Kidney tubule cell (primary cell): ENCODE results near the gene EIF3K.
A peak's percentile ranks its signal among the peaks of the same experiment; 100 is the strongest.

Source experiments
- DNase-seq: peaks from one replicate; pipeline ENCODE4 v3.0.0-alpha.2; 2018; ENCODE audit warnings: low spot score

Gene EIF3K

DNA sequence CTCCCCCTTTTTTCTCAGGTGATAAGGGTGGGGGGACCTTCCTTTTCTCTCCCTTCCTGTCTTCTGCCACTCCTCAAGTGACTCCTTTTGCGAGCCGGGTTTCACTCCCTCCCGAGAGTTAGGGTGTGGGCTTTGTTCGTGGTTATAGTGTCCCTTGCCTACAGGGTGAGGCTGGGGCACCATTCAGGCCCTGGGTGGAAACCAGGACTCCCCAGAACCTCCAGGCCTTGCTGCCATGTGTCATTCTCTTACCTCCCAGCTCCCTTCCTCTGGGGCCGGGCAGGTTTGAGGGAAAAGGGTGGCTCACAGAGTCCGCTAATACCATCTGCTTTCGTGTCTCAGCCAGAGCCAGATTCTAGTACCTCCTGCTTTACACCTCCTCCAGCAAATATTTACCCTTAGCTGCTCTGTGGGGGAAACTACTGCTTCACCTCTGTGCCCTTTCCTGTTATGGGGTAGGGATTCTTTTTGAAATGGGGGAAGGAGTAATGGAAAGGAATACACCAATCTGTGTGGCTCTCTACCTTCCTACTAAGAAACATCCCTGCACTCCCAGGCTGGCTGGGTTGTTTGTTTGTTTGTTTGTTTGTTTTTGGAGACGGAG lies 31.3 kb downstream of the EIF3K start:
- DNase-seq, result no peak

DNA sequence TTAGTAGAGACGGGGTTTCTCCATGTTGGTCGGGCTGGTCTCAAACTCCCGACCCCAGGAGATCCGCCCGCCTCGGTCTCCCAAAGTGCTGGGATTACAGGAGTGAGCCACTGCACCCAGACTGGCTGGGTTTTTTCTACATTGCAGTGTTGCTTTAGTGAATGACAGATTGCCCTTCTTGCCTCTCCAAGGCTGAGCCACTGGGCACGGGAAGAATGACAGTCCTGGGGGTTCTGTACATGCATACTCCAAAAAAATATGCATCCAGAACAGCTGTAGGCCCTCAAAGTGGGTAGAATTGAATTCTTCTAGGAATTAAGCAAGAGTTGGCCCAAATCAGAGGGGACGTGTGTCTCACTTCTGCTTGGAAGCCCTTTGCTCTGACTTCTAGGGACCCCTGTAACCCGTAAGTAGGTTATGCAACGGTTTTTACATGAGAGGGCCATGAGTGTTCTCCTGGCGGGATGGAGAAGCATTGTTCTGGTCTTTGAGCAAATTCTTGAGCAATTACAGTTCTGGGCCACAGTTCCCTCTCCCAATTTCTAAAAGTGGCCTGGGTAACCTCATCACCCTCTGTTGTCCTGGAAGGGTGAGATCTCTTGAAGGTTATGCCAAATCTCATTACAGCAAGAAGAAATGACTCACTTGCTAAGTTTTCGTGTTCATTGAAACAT lies 32.1 kb downstream of the EIF3K start:
- DNase-seq, result peak; percentile 85

DNA sequence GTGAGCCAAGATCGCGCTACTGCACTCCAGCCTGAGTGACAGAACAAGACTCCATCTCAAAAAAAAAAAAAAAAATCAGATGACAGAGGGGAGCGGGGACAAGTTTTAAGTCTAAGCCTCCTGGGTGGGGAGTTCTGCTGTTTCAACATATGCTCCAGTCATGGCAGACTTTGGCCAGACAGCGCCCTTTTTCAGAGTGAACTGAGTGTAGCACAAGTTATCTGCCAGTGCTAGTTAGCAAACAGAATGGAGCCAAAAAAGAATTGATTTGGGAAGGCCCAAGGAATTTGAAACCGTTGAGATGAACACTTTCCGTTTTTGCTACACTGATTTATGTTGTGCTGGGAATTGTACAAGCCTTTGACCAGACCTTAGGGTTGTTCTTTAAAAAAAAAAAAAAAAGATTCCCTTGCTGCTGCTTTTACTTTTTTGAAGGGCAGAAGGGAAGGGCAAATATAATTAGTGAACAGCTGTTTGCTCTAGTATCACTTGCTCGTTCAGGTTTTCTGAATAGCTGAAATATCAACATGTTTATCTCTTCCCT lies 34.1 kb downstream of the EIF3K start:
- peak; percentile 38 for DNase-seq

DNA sequence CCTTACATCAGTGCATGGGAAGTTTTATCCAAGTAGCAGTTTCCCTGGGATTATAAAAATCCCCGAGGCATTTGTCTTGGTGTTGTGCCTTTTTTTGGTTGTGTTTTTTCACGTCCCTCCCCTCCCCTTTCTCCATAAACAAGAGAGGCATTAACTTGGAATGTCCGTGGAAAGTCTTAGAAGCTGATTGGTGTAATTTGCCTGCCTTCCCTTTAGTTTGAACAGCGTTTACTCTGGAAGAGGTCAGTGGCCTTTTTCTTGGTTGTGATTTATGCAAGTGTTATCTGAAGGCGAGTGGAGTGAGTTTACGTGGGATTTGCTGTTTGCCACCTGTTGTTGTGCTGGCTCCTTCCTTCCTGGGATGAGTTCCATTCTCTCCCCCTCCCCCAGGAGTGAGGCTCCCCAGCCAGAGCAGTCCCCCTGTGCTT lies 35.7 kb downstream of the EIF3K start:
- DNase-seq, result peak; percentile 26

DNA sequence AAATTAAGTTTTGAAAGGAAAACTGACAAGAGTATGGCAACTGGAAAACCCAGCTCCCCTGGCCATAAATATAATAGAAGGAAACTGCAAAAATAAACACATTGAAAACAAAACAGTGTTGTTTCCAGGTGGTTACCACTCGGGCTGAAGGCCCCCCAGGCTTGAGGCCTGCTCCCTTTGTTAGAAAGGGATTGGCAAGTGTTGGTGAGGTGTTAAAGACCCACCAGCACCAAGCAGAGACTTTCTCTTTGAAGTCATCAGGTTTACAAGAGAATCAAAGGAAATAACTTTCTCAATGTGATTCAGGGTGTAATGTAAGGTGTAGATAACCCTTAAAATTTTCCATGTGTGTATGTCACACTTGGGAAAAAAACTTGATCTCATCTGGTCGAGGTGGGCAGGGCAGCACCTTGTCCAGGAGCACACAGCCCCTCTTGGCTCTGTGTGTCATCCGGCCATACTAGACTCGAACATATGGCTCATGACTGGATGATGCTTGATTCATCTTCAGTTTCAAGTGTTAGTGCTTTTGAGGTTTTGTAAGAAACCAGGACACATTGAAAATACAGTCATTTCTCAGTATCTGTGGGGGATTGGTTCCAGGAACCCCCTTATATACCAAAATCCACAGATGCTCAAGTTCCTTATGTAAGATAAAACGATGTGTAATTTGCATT lies 36.3 kb downstream of the EIF3K start:
- peak; percentile 68 for DNase-seq

DNA sequence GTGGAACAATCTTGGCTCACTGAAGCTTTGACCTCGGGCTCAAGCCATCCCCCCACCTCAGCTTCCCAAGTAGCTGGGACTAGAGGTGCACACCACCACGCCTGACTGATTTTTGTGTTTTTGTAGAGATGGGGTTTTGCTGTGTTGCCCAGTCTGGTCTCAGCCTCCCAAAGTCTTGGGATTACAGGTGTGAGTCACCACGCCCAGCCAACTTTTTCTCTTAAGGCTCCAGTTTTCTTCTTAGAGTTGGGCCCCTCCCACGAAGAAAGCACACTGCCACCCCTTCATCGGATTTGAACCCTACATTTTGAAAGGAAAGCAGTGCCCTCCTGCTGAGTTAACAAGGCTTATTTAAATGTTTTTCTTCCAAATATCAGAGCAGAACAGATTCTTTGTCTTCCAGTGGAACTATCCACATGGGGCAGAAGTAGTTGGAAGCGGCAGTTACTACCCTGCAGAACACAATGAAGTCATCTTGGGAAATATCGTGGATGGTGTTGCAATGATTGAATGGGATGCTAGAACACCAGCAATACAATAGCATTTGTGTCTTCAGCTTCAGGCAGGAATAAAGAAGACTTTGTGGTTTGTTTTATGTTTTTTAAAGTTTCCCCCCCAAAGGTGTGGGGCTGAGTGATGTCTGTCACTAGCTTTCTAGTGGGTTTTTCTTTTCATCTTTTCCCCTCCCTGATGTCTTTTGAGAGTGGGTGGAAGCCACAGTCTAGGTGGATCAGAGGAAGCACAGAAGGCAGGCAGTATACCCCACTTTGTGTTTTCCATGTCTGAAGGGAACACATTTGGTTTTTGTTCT lies 37.4 kb downstream of the EIF3K start:
- peak; percentile 70 for DNase-seq

DNA sequence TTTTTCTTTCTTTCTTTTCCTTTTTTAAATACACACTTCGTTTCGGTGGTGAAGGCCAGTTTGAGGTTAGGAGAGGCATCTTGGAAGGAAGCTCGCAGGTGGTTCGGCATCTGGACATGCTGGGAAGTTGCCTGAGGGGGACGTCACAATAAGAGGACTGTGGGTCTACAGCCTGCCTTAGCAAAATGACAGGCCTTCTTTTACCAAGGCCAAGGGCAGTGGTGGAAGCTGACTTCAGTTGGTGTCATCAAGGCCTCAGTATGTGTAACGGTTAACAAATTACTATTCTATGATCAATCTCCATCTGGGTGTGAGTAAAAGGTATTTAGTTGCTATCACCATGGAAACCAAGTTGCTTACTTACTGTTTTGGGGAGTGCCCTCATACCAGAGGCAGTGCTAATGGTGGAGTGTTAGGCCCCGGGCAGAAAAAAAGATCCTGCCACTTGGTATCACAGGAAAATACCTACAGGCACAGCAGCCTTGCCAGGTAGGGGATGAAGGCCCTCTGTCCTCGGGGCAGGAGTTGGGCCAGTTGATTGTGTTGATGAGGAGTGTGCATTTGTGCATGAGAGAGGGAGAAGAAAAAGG lies 38.7 kb downstream of the EIF3K start:
- DNase-seq, result peak; percentile 99

DNA sequence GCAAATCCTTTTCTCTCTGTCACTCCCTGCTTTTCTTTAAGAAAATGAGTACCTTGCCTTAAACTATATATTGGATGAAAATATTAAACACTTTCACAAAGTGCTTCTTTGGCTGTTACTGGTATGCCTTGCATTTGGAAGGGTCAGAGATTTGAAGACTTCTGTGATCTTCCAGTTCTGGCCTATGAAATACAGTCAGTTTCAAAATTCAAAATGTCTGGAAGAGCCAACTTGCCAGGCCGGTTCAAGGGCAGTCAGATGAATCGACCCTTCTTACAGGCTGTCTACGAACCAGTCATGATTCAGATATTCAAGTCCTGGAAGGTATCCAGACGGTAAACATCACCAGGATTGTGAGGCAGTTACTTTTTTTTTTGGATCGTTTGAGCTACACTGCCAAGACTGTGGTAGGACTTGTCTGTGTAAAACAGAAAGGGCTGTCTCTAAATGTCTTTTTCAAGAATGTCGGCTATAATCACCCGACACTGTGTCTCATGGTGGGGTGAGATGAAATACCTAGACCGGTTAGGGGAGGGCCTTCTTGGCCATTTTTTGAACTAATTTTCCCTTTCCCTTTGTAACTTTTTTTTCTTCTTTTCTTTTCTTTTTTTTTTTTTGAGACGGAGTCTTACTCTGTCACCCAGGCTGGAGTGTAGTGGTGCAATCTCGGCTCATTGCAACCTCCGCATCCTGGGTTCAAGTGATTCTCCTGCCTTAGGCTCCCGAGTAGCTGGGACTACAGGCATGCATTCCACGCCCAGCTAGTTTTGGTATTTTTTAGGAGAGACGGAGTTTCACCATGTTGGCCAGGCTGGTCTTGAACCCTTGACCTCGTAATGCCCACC lies 39.7 kb downstream of the EIF3K start:
- DNase-seq, result peak; percentile 99

DNA sequence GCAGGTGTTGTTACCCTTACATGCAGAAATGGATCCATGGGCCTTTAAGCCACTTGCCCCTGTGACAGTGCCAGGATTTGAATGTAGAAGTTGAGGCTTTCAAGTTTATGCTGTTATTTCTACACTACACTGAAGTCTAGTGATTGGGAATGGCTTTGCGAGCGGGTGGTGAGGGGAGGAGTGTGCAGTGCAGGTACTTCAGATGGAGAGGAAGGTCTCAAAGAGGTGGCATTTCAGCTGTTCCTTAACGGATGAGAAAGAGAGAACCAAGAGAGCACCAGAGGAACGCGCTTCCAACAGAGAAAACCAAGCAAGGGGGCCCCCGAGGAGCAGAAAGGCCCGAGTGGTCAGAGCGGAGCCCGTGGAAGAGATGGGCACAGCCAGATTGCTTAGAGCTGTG lies 41.7 kb downstream of the EIF3K start:
- no peak for DNase-seq

DNA sequence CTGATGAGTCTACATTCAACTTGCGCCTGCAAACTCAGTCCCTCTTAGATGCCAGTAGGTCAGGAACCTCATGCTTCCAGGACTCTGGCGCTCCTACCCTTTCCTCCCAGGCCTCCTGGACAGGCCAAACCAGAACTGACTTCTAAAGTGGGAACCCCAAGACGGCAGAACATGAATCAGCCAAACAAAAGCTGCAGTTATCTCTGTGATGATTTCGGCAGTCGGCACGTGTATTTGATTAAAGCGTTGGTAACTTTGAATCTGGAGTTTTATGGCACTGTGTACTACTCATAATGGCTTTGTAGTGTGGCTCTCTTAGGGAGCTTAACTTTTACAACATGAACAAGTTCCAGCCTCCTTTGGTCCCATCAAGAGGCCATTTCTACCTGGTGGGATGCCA lies 42.1 kb downstream of the EIF3K start:
- DNase-seq, result no peak

DNA sequence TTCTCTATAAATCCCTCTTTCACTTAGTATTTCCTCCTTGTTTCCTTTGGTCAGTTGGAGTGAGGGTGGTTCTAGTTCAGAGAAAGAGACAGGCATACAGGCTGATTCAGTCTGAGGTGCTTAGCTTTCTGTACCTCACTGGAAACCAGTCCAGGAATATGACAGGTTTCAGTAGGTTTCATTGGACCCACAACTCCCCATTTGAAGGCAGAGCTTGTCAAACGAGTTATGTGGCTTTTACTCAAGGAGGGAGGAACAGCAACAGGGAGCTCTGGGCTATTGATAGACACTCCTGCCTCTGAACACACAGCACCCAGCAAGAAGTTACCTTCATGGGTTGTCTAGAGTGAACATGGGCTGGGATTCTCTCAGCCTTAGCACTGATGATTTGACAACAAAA lies 43.0 kb downstream of the EIF3K start:
- DNase-seq, result no peak

DNA sequence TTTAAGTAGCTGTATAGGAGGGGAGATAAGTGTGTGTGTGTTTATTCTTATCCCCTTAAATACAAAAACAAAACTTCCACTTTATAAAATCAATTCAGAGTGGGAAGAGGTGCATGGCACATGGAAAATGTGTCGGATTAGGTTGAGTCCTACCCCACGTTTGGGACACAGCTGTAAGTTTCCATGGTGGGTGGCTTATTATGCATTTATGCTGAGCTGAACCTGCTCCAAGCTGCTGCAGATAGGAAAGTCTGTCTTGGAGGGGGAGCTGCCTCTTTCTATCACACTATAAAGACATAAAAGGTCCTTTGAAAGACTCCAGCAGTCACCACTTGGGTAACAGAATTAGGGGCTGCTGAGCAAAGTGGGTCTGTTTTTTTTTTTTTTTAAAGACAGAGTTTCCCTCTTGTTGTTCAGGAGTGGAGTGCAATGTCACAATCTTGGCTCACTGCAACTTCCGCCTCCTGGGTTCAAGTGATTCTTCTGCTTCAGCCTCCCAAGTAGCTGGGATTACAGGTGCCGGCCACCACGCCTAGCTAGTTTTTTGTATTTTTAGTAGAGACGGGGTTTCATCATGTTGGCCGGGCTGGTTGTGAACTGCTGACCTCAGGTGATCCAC lies 43.7 kb downstream of the EIF3K start:
- DNase-seq, result no peak

DNA sequence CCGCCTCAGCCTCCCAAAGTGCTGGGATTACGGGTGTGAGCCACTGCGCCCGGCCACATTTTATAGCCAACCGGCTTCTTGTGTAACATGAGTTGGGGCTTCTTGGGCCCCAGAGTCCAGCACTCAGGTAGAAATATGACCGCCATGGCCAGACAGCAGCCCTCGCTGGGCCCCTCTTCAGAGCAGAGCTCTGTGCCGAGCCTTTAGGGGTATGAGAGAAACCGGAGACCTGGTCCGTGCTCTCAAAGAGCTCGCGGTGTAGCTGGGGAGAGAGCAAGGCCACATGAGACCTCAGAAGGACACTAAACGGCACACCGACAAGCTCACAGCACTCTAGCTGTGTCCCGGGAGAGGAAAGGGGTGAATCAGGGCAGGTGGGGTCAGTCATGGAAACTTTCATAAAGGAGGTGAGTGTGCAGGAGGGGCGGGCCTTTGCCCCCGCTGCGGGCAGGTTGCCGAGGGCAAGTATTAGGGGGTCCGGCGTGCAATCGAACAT lies 44.2 kb downstream of the EIF3K start:
- DNase-seq, result no peak

DNA sequence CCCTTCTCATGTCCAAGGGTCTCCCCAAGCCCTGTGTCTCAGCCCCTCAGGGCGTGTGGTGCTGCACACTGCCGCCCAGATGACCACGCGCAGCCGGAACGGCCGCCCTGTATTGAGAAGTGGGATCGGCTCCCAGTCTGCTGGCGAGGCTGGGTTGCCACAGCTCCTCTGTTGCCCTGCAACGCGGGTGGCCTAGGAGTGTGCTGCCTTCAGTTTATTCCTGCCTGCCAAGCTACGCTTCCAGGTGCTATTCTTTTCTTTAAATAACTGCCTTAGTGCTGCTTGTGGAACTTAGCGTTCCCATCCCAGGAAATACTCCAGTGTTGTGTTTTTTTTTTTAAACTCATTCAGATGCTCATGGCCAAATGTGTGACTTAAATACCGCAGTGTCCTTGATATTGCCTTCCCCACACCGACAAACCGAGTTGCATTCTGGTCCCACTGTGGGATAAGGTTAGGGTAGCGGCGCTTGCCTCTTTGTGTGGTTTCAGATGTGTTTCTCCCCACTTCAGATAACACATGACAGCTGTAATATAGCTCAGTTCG lies 45.0 kb downstream of the EIF3K start:
- no peak for DNase-seq

DNA sequence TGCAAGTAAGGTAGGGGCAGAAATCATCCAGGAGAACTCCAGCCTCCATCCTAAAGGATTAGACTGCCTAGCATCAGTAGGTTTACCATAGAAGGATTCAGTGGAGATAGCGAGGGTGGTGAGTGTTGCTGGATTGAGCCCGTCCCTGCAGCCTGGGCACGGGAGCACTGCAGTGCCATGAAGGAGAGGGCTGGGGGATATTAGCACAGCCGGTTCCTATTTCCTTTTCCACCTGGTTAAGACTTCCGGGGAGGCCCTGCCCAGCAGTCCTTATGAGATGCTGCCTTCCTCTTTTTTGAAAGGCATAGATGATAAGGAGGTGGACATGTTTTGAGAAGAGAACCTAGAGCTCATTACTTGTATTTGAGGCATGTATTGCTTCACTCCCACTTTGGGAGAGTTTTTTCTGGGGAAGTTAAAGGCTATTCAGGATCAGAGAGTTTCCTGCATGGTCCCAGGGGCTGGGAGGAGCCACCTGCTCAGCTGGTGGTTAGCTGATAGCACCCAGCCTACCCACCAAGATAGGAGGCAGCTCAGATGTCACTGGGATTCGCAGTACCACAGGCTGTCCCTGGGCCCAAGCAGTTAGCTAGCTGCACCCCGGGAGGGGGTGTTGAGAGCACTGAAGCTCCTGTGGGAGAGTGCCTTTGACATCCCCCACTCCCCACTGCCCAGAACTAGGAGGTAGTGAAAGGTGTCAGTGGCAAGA lies 45.7 kb downstream of the EIF3K start:
- no peak for DNase-seq

DNA sequence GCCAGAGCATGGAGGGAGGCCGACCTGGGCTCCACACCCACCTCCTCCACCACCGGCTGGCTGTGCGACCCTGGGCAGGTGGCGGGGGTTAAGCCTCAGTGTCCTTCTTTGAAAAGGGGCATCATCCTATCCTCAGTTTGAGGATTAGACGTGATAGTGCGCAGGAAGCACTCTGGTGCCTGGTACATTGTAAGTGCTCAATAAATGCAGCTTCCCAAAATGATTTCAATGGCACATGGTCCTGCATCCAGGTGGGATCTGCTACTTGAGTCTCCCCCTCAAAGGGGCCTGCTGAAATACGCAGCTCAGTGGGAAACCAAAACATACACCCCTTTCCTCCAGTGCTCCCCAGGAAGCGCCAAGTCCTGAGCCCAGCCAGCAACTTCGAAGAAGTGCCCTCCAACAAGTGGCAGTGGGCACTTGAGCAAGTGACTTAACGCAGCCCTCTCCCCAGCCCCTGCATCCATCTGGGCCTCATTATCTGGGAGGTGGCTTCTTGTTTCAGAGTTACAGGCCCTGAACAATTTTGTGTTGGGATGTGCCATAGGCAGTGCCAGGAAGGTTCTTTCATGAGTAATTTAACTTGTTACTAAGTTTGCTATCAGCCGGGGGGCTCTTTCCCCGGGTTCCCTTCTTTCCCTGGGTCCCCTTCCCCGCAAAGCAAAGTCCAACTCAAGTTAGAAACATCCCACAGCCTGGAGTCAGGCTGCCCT lies 46.4 kb downstream of the EIF3K start:
- no peak for DNase-seq

DNA sequence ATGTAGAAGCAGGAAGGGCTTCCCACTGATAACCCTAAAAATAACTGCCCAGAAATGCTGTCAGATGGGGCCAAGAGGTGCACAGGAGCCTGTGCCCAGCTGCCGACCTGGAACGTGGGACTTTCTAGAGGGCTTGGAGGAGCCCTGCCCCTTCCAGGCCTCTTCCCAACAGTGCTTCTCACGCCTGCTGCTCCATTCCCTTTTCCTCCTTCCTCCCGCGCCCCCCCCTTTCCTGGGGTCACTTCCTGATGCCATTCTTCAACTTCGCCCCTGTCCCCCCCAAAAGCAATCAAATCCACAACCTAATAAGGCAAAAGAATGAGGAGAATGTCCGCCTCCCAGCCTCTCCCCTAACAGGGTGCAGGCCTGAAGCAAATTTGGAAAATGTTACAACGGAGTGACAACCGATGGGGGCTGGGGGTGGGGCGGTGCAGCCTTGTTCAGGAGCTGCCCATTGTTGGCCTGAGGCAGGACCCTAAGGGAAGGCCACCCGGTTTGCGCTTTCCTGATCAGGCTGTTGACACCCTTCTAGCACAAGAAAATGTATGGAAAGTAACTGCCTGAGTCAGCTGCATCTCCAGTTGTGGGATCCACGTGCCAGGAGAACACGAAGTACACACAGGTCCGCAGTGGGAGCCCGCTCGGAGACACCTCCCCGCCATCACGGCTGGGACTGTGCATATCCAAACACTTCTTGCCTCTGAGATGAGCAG lies 47.1 kb downstream of the EIF3K start:
- DNase-seq, result peak; percentile 62
